HEK293 (cell line): ENCODE measurements around the gene ZBTB38.

Experiments used
- MEIS1 ChIP-seq: sonication (generic); formaldehyde crosslinking; IDR thresholded peaks from 2 replicates; pipeline ENCODE4 v1.8.1; 2022; ENCODE audit warnings: missing genetic modification reagents, mild to moderate bottlenecking, borderline replicate concordance
- TF ChIP-seq, protein P1 (sequence below): fragments of 450-650 bp; formaldehyde crosslinking; IDR thresholded peaks from 2 replicates; pipeline ENCODE4 v1.5.1; 2016; ENCODE audit warnings: missing biosample characterization, missing genetic modification characterization

DNA sequence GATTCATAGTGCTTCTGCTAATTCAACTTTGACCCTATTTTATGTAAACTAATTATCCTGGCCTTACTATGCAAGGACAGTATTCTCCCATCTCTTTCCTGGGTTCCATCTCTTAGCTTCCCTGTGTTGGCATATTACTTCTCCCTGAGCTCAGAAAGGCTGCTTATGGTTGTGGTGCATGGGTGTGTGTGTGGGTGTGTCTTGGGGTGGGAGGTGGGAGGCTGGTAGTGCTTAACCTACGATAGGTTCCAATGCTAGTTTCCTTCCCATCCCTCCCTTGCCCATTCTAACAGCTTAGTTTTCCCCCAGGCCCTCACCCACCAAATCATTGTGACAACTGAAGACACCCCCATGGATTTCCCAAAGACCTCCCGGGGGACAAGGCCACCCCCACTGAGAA is 22.8 kb upstream of the ZBTB38 start:
- no peak for TF ChIP-seq MEIS1
- TF ChIP-seq, protein P1, sequence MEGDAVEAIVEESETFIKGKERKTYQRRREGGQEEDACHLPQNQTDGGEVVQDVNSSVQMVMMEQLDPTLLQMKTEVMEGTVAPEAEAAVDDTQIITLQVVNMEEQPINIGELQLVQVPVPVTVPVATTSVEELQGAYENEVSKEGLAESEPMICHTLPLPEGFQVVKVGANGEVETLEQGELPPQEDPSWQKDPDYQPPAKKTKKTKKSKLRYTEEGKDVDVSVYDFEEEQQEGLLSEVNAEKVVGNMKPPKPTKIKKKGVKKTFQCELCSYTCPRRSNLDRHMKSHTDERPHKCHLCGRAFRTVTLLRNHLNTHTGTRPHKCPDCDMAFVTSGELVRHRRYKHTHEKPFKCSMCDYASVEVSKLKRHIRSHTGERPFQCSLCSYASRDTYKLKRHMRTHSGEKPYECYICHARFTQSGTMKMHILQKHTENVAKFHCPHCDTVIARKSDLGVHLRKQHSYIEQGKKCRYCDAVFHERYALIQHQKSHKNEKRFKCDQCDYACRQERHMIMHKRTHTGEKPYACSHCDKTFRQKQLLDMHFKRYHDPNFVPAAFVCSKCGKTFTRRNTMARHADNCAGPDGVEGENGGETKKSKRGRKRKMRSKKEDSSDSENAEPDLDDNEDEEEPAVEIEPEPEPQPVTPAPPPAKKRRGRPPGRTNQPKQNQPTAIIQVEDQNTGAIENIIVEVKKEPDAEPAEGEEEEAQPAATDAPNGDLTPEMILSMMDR (tag by site-specific recombination), result no peak
